Measurements from ENCODE around the gene CYP4F3.
"Not testable (repeated sequence)": the region's sequence is repeated elsewhere in the genome, so short reads cannot be mapped to it uniquely, and the experiment has no call there.

Gene CYP4F3

DNA sequence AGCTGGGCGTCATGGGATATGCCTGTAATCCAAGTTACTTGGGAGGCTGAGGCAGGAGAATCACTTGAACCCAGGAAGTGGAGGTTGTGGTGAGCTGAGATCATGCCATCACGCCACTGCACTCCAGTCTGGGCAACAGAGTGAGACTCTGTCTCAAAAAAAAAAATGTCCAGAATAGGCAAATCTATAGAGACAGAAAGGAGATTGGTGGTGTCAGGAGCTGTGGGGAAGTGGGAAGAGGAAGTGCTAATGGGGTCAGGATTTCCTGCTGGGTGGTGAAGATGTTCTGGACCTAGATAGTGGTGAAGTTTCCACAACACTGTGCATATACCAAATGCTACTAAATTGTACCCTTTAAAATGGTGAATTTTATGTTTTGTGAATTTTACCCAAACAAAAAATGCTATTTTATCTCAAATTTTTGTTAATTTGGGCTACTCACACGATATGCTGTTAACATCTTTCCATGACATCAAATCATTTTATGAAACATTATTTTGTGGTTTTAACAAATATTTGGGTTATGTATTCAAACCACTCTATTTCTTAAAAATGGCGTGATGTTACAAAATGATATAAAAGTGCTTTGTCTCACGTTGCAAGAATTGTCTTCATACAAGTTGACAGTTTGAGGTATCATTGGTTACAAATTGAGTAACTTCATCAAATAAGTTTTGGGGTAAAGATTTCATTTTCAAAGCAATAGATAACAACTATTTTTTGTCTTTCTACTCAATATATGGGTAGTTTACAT lies 7.4 kb upstream of the CYP4F3 start:
- DNase-seq, result no peak

- no peak for DNase-seq
Observed at GRCh38 chr19:15634105-15634504, 6.6 kb upstream of the CYP4F3 start.

- DNase-seq, result no peak
Observed at GRCh38 chr19:15635016-15635805, 5.5 kb upstream of the CYP4F3 start.

DNA sequence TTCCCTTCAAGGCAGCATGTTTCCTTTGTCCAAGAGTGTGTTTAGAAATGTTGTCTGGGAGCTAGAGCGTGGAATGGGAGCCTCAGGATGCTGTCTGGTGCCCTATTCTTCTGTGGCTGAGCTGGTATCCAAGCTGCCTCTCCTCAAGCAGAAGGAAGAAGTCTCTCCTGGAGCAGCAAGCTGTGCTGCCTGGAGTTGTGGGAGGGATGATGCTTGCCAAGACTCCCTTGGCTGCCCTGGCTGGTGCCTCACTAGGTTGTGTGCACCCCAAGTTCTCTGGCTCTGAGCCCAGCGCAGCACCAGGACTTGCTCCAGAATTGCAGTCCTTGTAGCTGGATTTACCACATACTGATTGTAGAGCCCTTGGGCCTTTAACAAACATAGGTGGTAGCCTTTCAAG lies 4.7 kb upstream of the CYP4F3 start:
- no peak for DNase-seq

GRCh38 chr19:15639596-15639995 lies 1.1 kb upstream of the CYP4F3 start:
- no peak for DNase-seq

DNA sequence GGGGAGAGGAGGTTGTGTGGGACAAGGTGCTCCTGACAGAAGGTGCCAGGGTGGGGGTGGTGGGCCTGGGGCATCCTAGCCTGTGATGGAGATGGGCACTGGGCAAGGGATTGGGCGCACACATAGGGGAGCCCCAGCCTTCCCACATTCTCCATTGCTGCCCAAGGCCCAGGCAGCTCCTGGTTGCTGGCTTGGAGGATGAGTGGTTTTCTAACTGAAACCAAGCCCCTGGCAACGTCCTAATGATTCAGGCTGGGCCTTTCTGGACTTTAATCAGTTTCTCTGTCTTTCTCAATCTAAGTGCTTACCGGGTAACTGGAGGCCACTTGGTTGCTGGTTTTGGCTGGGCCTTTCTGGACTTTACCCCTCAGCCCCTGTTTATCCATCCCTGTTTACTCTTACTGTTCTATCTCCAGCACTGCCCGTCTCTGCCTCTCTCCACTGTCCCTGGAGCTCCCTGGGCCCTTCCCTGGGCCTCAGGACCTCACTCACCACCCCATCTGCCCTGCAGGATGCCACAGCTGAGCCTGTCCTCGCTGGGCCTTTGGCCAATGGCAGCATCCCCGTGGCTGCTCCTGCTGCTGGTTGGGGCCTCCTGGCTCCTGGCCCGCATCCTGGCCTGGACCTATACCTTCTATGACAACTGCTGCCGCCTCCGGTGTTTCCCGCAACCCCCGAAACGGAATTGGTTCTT lies 354 bp downstream of the CYP4F3 start:
- DNase-seq, result no peak

GRCh38 chr19:15641901-15642491 lies 1.3 kb downstream of the CYP4F3 start:
- DNase-seq, result no peak

DNA sequence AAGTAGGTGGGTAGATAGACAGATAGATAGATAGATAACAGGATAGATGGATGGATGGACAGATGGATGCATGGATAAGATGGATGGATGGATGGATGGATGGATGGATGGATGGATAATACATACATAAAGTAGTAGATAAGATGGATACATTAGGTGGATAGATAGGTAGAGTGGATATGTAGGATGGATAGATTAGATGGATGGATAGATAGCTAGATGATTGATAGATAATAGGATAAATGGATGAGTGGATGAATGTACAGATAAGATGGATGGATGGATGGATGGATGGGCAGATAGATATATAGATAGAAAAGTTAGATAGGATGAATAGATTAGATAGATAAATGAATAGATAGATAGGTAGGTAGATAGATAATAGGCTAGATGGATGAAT lies 2.1 kb downstream of the CYP4F3 start:
- DNase-seq, result no peak

- DNase-seq, result no peak
Observed at GRCh38 chr19:15643387-15643786, 2.7 kb downstream of the CYP4F3 start.

GRCh38 chr19:15644066-15644741 lies 3.5 kb downstream of the CYP4F3 start:
- DNase-seq, result no peak

GRCh38 chr19:15644816-15645215 lies 4.1 kb downstream of the CYP4F3 start:
- DNase-seq, result no peak

DNA sequence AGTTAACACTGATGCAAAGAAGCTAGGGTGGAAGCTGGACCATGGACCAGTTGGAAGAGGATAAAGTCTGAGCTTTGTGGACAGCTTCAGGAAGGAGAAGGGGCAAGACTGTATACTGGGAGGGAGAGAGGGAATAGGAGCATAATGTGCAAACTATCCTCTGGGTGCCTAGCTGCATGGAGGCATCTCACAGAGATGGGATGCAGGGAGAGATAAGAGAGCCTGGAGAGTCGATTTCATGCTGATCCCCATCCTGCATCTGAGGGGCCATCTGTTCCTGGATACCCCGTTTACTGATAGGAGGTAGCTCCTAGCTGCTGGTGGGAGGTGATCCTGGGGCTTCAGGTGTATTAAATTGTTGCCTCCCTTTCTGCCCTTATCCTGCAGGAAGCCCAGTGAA lies 8.8 kb downstream of the CYP4F3 start:
- no peak for DNase-seq

GRCh38 chr19:15650123-15650522 lies 9.4 kb downstream of the CYP4F3 start:
- not testable (repeated sequence) for DNase-seq

DNA sequence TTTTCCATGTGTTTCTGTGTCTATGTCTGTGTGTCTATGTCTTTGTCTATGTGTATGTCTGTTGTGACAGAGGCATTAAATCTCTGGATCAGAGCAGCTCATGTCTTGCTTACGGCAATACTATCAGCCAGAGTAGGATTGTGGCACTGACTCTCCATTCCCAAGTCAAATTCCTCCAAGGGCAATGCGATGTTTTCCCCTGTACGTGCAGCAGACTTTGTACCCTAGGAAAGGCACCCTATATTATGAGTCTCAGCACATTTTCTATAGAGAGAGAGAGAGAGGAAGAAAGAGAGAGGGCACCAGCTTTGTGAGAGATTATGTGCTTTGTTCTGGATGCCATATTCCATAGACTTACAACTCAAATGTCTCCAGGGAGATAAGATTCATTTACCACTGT lies 11.1 kb downstream of the CYP4F3 start:
- no peak for DNase-seq

DNA sequence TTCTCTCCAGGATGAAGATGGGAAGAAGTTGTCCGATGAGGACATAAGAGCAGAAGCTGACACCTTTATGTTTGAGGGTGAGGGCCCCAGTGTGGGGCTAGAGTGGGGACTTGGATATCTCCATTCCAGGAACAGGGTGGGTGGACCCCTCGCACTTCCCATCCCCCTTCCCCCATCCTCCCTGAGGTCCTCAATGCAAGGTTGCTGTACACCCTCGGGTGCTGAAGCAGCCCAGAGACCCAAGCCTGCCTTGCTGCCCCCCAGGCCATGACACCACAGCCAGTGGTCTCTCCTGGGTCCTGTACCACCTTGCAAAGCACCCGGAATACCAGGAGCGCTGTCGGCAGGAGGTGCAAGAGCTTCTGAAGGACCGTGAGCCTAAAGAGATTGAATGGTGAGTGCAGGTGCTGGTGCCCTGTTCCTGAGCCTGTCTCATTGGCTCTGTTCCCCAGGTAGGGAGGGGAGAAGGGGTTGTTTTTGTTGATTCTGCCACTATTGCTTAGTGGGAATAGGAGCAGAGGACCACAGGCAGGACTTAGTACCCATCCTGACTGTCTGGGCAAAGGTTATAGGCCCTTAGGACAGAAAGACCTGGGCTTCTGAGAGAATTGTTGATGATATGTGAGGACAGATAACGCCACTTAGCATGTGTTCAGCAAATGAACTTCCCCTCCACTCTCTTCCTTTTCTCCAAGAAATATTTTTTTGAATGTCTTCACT lies 12.0 kb downstream of the CYP4F3 start:
- no peak for DNase-seq

DNA sequence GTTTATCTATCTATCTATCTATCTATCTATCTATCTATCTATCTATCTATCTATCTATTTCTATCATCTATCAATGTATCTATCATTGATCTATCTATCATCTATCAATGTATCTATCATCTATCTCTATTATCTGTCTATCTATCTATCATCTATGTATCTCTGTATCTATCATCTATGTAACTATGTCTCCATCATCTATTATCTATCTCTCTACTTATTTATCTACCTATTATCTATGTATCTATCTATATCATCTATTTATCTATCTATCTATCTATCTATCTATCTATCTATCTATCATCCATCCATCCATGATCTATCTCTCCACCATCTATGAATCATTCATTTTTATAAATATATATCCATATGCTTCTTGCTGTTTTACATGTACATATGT lies 15.8 kb downstream of the CYP4F3 start:
- DNase-seq, result no peak

DNA sequence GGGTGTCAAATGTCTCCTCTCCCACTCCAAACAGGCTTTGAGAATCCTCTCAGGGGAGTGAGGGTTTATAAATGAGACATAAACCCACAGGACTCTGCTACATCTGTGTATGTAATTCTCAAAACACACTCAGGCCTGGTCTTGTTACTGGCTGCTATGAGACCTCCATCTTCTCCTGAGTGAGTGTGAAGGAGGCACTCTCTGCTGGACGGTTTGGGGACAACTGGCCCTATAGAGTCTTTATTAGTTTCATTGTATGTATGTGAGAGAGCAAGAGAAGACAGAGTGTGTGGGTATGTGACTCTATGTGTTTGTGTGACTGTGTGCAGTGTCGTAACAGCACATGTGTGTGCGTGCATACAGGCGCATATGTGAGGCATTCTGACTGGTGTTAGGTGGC lies 22.6 kb downstream of the CYP4F3 start:
- DNase-seq, result no peak

DNA sequence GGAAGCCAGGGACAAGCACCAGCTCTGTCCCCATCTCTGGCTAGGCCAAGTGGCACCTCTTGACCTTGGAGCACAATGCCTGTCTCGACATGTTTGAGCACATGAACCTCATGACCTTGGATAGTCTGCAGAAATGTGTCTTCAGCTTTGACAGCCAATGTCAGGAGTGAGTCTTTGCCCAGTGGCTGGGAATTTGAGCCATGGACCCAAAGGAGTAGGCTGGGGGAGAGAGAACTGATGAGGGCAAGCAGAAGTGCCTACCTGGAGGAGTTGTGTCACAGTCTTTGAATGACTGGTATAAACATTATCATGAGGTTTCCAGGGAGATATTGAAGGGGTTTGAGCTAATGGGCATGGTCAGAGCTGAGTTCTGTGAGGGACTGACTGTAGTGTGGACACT lies 25.5 kb downstream of the CYP4F3 start:
- DNase-seq, result no peak

- no peak for DNase-seq
Observed at GRCh38 chr19:15666883-15667282, 26.2 kb downstream of the CYP4F3 start.

GRCh38 chr19:15669440-15669839 lies 28.7 kb downstream of the CYP4F3 start:
- DNase-seq, result no peak

DNA sequence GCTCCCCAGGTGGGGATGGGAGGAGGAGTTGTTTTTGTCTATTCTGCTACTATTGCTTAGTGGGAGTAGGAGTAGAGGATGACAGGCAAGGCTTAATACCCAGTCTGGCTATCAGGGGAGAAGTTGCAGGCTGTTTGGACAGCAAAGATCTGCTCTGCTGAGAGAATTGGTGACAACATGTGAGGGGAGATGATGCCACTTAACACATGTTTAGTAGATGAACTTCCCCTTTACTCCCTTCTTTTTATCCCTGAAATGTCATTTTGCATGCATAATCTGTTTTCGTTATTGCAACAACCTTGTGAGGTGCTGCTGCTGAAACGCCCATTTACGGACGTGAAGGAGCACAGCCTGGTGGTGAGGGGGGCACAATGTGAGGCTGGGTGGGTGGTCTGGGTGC lies 29.2 kb downstream of the CYP4F3 start:
- no peak for DNase-seq

DNA sequence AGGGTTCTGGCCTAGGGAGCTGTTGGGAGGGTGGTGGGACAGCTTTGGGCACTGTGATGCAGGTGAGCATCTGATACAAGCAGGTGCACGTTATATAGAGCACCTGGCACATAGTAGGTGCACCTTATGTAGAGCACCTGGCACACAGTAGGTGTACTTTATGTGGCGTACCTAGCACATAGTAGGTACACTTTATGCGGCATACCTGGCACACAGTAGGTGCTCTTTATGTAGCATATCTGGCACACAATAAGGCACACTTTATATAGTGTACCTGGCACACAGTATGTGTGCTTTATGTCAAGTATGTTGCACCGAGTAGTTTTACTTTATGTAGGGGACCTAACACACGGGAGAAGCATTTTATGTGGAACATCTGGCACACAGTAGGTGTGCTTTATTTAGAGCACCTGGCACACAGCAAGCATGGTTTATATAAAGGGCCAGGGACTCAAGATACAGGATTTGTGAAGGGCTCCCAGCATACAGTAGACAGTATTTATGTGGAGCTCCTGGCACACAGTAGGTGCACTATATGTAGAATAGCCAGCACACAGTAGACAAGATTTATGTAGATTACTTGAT lies 30.6 kb downstream of the CYP4F3 start:
- no peak for DNase-seq
